ENCODE results near the gene RNF113B. TPM values are rescaled to one million over a fixed set of nuclear protein-coding genes. Genes with fewer than 3 reads are reported as not detected.

RNF113B gene
- total RNA-seq, 2 donors from 2014 or later, result not detected

- ATAC-seq (no peak), DNase-seq (no peak)
- intact Hi-C loops (cut with DNase I, micrococcal nuclease), result no loop called here
These were observed 5.1 kb upstream of the RNF113B start for GRCh38 chr13:98182153-98182552.

GRCh38 chr13:98181111-98181815 is 4.2 kb upstream of the RNF113B start:
- no peak for ATAC-seq
- DNase-seq, result no peak
- intact Hi-C loops (cut with DNase I, micrococcal nuclease), result no loop called here

DNA sequence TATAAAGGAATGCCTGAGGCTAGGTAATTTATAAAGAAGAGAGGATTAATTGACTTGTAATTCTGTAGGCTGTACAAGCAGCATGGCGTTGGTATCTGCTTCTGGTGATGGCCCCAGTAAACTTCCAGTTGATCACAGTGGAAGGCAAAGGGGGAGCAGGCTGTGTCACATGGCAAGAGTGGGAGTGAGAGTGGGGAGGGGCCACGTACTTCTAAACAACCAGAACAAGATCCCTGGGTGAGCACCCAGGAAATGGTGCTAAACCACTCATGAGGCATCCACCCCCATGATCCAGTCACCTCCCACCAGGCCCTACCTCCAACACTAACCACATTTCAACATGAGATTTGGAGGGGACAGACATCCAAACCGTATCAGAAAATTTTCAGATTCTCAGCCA is 3.0 kb upstream of the RNF113B start:
- no peak for ATAC-seq
- intact Hi-C loops (cut with DNase I, micrococcal nuclease), result no loop called here
- no peak for DNase-seq

DNA sequence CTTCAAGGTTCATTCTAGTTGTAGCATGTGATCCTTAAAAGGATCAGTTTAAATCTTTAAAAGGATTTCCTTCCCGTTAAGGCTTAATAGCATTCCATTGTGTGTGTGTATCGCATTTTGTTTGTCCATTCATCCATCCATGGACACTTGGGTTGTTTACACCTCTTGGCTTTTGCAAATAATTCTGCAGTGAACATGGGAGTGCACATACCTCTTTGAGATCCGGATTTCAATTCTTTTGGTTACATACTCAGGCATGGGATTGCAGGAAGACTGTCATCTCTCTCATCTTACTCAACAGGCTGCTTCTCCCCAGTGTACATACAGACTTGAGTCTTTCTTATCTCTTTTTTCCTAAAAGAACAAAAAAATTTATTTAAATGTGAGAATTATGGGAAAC is 1.2 kb downstream of the RNF113B start:
- intact Hi-C loops (cut with DNase I, micrococcal nuclease), result no loop called here

GRCh38 chr13:98175043-98175442 is 2.0 kb downstream of the RNF113B start:
- ATAC-seq, result peak; percentile 26
- no peak for DNase-seq
- intact Hi-C loops (cut with DNase I, micrococcal nuclease), result no loop called here

More for the DNA sequence above, 1.2 kb downstream of the RNF113B start:
- no peak for DNase-seq
- ATAC-seq, result no peak

DNA sequence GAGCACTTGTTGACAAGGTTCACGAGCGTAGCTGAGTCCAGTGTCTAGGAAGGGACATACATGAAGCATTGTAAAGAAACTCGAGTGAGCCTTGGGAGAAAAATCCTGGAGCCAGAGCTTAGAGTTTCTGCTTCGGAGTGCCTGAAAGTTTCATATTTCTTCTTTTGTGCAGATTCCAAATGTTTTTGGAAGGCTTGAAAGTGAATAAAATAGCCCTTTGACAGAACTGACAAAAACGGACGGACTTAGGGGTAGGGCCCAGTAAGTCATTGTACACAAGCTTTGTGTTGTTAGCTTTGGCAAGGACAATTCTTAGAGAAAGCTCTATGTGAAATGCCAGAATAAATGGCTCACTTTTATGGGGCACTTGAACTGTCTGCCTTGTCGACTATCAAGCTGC is 2.8 kb downstream of the RNF113B start:
- ATAC-seq (no peak), DNase-seq (no peak)
- intact Hi-C loops (cut with DNase I, micrococcal nuclease), result no loop called here

DNA sequence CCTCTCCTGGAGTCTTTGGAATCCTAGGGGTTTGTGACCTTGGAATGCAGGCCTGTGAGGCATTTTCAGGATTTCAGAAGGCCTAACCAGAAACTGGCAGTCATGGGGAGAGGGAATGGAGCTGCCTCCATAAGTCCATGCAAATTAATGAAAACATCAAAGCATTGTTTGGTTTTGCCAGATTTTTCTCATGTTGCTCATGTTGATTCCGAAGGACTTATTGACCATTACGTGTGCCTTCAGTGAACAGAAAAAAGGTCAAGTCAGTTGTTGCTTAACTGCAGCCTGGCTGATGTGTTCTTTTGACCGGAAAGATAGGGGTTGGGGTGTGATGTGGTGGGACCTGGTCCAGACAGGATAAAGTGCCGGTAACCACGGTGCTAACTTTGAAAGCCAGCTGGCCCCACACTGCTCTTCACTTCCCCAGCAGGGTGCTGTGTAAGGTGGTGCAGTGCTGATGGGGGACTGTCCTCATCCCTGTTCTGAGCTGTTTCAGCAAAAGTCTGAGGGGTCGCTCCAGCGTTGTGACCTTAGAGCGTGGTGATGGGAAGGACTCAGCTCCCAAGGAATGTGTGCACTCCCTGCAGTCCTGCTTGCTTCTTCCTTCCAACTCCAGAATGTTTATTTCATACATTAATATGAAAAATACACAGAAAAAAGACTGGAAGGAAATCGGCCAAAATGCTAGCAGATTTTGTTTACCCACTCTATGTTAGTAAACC is 3.5 kb downstream of the RNF113B start:
- DNase-seq, result no peak
- intact Hi-C loops (cut with DNase I, micrococcal nuclease), result no loop called here
- no peak for ATAC-seq

DNA sequence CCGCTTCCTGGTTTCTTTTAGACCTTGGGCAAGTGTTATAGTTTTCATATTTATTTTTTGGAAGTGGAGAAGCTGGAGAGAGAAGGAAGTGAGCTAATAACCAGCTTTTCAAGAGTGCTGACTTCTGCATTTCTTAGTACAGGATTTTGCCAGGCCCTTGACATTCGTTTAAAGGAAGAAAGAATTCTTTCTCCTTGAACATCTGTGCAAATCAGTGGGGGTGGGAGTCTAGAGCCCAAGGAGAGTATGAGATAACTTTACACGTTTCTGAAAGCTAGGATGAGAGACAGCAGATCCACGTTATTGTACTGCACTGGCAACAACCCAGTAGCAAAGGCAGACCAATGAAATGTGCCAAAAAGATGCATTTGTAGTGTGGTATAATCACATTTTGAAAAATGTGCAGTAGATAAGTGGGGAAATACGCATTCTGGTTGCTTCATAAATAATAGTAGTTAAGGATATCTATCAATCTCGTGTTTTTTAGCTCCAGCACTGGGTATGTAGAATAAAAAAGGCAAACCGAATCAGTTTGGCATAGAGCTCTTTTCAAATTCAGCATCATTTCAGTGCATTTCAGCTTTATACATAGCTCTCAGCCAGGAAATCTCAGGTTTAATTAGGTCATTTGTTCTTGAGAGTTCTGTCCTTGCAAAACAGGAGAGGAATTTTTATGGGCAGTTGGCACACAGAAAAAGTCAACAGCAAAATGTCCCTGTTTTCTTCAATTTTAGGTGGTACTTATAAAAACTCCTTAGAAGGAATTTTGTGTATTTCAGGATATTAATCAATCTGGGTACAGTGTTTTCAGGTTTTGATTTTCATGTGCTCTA is 4.3 kb downstream of the RNF113B start:
- intact Hi-C loops (cut with DNase I, micrococcal nuclease), result no loop called here
- no peak for DNase-seq
- ATAC-seq, result no peak

DNA sequence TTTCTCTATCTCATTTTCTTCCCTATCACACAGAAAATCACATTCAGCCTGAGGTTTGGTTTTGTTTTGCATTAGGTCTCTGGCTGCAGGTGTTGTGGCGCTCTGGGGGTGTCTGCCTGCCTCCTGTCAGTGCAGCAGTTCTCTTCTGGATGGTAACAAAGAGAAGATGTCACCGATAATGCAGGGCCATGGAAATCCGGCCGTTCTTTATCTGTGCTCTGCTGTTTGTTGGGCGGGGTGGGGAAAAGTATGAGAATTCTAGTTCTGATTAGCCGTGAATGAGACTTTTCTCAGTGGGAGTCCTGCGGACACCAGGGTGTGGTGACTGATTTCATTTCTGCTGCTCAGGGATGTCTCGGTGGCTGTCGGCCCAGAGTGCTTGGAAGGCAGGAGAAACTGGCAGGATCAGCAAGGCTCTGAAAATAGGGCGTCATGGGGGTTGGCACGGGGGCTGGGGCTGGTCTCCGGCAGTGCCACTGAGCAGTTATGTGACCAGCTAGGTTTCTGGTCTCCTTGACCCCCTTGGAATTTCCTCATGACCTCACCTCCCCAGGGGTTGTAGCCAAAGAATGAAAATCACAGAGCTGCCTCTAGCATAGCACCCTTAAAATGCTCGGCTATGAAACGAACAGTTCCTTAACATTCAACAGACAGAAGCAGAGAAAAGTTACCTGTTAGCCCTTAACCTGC is 5.0 kb downstream of the RNF113B start:
- DNase-seq (no peak), ATAC-seq (peak; percentile 34)
- intact Hi-C loops (cut with DNase I, micrococcal nuclease), result no loop called here

DNA sequence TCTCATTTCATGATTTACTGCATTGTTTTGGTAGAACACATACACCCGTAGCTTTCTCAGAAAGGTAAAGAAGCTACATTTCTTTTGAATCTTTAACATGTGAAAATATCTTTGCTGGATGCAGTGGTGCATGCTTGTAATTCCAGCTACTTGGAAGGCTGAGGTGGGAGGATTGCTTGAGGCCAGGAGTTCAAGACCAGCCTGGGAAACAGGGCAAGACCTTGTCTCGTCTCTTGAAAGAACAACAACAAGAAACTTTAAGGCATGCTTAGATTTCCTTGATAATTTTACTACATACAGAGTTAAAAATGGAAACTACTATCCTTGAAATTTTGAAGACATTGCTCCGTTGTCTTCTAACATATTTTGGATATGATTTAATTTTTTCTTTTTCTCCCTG is 7.7 kb downstream of the RNF113B start:
- no peak for DNase-seq
- no peak for ATAC-seq
- intact Hi-C loops (cut with DNase I, micrococcal nuclease), result no loop called here

DNA sequence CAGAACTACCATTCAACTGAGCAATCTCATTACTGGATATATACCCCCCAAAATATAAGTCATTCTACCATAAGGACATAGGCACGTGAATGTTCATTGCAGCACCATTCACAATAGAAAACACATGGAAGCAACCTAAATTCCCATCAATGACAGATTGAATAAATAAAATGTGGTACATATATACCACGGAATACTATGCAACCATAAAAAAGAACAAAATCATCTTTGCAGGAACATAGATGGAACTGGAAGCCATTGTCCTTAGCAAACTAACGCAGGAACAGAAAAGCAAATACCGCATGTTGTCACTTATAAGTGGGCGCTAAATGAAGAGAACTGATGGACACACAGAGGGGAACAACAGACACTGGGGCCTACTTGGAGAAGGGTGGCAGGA is 14.1 kb downstream of the RNF113B start:
- ATAC-seq (no peak), DNase-seq (no peak)
- intact Hi-C loops (cut with DNase I, micrococcal nuclease), result no loop called here

- intact Hi-C loops (cut with DNase I, micrococcal nuclease), result no loop called here
- DNase-seq (no peak), ATAC-seq (no peak)
These were observed 18.7 kb downstream of the RNF113B start for GRCh38 chr13:98158172-98158899.

GRCh38 chr13:98157609-98158008 is 19.5 kb downstream of the RNF113B start:
- intact Hi-C loops (cut with DNase I, micrococcal nuclease), result no loop called here
- ATAC-seq, result no peak

GRCh38 chr13:98157188-98157587 is 19.9 kb downstream of the RNF113B start:
- intact Hi-C loops (cut with DNase I, micrococcal nuclease), result no loop called here
- no peak for ATAC-seq

More at GRCh38 chr13:98157609-98158008, 19.5 kb downstream of the RNF113B start:
- no peak for DNase-seq

DNA sequence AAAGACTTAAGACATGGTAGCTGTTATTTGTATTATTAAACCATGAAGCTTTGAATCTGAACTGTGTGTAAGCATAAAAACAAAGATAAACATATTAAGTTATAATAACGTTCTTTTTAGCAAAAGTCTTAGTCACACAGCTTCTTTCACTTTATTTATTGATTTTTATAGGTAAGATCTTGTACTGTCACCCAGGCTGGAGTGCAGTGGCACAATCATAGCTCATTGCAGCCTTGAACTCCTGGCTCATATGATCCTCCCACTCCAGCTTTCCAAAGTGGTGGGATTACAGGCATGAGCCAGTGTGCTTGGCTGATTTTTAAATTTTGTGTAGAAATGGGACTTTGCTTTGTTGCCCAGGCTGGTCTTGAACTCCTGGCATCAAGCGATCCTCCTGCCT is 20.8 kb downstream of the RNF113B start:
- intact Hi-C loops (cut with DNase I, micrococcal nuclease), result no loop called here
- DNase-seq, result no peak
- no peak for ATAC-seq

More at GRCh38 chr13:98157188-98157587, 19.9 kb downstream of the RNF113B start:
- DNase-seq, result no peak

GRCh38 chr13:98155475-98156109 is 21.5 kb downstream of the RNF113B start:
- intact Hi-C loops (cut with DNase I, micrococcal nuclease), result no loop called here
- DNase-seq, result no peak

DNA sequence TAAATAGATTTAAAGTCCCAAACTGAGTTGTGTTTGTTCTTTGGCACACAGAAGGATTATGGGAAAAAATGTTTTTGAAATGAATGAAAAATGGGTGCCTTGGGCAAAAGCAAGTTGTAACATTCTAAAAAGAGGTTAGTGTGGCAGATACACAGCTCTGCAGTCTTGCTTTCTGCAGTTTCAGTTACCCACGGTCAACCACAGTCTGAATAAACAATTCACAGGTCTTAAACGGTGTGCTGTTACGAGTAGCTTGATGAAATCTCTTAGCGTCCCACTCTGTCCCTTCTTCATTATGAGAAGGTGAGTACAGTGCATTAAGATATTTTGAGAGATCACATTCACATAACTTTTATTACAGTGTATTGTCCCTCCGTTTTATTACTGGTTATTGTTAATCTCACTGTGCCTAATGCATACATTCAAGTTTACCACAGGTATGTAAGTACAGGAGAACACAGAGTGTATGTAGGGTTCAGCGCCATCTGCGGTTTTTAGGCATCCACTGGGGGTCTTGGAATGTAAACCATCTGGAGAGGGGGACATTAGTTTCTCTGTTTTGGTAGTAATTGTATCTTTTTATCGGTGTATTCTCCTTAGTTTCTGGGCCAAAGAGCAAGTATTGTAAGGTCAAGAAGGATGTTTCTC is 26.1 kb downstream of the RNF113B start:
- DNase-seq (no peak), ATAC-seq (no peak)
- intact Hi-C loops (cut with DNase I, micrococcal nuclease), result no loop called here

More at GRCh38 chr13:98155475-98156109, 21.5 kb downstream of the RNF113B start:
- ATAC-seq, result no peak

- intact Hi-C loops (cut with DNase I, micrococcal nuclease), result no loop called here
- DNase-seq (no peak), ATAC-seq (no peak)
These were observed 29.5 kb downstream of the RNF113B start for GRCh38 chr13:98147521-98147920.

All from left colon (tissue), 2 donors.